ENCODE results near the gene OSBPL1A.
A peak's percentile ranks its signal among the peaks of the same experiment; 100 is the strongest.

OSBPL1A gene

DNA sequence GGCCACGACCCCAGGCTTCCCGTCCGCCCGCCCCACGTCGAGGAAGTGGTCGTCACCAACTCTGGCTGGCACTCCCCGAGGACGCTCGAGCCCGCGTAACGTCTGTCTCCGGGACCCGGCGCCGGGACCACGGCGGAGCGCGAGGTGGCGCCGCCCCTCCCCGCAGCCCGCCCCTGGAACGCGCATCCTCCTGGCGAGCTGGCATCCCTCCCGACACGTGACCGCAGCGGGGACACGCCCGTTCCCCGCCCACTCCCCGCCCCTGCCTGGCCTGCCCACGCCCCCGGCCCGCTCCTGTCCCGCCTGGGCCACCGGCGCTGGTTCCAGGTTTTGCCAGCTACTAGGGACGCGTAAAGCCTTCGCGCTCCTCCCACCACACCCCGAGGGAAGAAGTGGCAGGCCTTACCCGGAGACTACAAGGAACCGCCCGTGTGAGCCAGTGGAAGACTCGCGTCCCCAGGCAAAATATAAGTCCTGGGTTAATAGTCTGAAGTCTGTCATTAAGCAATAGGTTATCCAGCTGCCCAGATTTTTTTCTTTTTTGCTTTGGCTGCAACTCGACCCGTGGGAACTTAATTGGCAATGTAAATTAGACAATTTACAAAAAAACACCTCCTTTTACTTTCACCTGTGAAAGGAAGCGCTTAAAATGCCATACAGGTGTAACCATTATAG, at the start of gene OSBPL1A:
TSS of gene OSBPL1A (minus strand) at position 131 of the 675 bp plus-strand sequence. CDS start 20,291 bp downstream, outside the sequence.
- peak; percentile 86 for DNase-seq (ENCODE audit: low read depth)
- TF ChIP-seq, protein P1, sequence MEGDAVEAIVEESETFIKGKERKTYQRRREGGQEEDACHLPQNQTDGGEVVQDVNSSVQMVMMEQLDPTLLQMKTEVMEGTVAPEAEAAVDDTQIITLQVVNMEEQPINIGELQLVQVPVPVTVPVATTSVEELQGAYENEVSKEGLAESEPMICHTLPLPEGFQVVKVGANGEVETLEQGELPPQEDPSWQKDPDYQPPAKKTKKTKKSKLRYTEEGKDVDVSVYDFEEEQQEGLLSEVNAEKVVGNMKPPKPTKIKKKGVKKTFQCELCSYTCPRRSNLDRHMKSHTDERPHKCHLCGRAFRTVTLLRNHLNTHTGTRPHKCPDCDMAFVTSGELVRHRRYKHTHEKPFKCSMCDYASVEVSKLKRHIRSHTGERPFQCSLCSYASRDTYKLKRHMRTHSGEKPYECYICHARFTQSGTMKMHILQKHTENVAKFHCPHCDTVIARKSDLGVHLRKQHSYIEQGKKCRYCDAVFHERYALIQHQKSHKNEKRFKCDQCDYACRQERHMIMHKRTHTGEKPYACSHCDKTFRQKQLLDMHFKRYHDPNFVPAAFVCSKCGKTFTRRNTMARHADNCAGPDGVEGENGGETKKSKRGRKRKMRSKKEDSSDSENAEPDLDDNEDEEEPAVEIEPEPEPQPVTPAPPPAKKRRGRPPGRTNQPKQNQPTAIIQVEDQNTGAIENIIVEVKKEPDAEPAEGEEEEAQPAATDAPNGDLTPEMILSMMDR (conservative IDR thresholded peaks at IDR 0.05; ENCODE audit: low read length): no peak
- peak within 1 kb of the TSS; percentile 76 for H3K4me3 ChIP-seq (ENCODE audit: low read length)

DNA sequence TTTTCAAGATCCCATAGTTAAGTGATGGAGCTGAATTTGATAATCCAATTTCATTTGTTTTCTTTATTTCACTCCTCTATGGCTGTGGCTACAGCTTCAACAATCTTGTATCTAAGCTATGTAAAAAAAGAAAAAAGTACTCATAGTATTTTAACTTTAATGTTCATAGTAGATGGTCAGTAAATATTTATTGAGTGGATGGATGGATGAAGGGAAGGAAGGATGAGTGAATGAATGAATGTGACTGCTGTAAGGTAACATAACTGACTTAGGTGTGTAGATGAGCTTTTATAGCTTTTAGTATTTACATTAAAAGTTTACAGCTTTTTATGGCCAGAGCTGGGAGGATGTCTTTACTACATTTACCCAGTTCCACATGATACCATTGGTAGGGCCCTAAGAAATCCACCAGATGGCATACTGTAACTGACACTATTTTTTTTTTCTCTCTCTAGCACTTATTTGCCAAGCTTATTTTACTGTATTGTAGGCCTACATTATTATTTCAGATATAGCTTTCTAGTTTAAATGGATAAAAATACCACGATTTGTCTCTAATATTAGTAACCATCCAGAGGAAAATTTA, 49.4 kb upstream of the OSBPL1A start:
- no peak for DNase-seq (ENCODE audit: low read depth)
- TF ChIP-seq, protein P1 (conservative IDR thresholded peaks at IDR 0.05; ENCODE audit: low read length): no peak
- H3K4me3 ChIP-seq (ENCODE audit: low read length): no peak overlapping the region

DNA sequence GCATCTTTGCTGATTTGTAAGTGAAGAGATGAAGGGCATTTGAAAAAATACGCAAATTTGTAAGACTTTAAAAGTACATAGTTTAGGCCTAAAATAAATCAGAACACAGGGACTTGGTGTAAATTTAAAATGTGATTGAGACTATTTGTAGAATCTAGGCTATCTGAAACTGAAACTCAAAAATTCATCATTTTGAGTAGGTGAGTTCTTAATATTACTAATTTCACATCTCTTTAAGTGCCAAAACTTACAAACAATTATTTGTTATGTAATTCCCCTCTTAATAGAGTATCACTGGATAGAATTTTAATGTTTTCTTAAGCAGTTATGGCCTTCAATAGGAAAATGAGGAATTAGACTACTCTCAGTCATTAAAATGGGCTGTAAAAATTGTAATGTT, 48.8 kb upstream of the OSBPL1A start:
- no peak for DNase-seq (ENCODE audit: low read depth)
- no peak overlapping the region for H3K4me3 ChIP-seq (ENCODE audit: low read length)
- TF ChIP-seq, protein P1 (conservative IDR thresholded peaks at IDR 0.05; ENCODE audit: low read length): no peak

DNA sequence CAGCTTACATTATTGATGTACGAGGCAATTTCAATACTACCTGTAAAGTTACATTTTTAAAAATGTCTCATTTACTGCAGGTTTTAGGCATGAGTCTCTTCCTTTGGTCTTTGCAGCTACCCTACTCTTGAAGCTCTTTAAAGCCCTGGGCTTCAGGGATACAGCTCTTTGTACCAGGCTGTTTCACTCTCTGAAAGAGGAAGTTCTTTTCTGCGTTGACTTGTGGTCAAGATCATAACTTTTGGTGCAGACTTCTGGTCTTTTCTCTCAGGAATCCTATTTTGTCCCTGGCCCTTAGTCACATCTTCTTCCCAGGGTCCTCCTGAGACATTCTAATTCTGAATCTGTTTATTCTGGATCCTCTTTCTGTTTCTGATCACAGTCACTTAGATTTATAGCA, 46.2 kb upstream of the OSBPL1A start:
- TF ChIP-seq, protein P1 (conservative IDR thresholded peaks at IDR 0.05; ENCODE audit: low read length): no peak
- no peak overlapping the region for H3K4me3 ChIP-seq (ENCODE audit: low read length)
- no peak for DNase-seq (ENCODE audit: low read depth)

DNA sequence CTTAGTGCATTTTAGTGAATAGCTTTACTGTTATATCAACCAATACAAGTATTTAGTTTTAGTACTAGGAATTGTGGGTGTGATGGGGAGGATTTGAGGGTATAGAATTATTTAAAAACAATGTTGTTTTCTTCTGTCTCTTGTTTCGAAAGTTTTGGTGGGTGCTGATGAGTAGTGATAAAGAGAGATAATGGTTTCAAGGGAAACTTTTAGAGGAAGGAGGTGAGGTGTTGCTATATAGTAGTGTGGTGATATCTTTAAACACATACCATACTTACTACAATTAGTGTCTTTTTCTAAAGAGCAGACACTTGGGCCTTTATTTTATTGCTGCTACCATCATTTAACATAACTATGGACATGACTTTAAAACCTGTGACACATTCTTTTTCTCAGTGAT, 39.3 kb upstream of the OSBPL1A start:
- H3K4me3 ChIP-seq (ENCODE audit: low read length): no peak overlapping the region
- DNase-seq (ENCODE audit: low read depth): no peak
- TF ChIP-seq, protein P1 (conservative IDR thresholded peaks at IDR 0.05; ENCODE audit: low read length): no peak

DNA sequence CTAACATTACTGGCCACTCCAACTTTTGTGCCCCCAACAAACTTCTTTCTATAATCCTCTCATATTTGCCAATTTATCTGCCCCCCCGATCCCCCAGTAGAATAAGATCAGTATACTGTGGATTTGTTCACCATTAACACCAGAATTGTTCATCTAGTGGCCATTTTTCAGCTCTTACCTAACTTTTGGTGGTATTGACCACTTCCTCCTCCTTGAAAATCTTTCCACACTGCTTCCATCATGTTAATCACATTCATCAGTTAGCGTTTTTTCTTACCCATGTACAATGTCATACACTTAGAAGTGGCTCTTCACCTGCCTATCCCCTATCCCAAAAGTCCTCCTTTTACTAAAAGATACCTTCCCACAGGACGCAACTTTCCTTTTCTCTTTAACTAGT, 35.0 kb upstream of the OSBPL1A start:
- TF ChIP-seq, protein P1 (conservative IDR thresholded peaks at IDR 0.05; ENCODE audit: low read length): no peak
- H3K4me3 ChIP-seq (ENCODE audit: low read length): no peak overlapping the region

DNA sequence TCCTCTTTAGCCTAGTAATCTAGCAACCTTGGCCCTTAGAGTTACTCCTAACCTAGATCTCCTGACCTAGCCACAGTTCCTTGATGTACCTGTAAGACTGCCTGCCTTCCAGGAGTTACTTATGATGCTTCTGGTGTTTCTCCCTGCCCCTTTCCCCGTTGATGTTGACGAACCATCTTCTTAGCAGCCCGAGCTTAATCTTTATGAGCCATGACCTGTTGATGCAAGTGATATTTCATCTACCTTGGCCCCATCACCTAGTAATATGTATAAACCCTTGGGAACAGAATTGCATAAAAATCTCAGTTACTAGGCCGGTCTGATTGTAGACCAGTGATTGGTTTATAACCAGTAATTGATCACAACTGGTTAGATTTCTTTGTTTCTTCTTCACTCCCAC, 31.6 kb upstream of the OSBPL1A start:
- no peak for DNase-seq (ENCODE audit: low read depth)
- TF ChIP-seq, protein P1 (conservative IDR thresholded peaks at IDR 0.05; ENCODE audit: low read length): no peak

More for the DNA sequence above, 35.0 kb upstream of the OSBPL1A start:
- DNase-seq (ENCODE audit: low read depth): no peak

More for the DNA sequence above, 31.6 kb upstream of the OSBPL1A start:
- no peak overlapping the region for H3K4me3 ChIP-seq (ENCODE audit: low read length)

All from AG10803 (cell line).